HL-60 (cell line): ENCODE measurements around the gene TBC1D22A.

ENCODE experiments used
- CTCF ChIP-seq: IDR thresholded peaks from one replicate; pipeline ENCODE4 v1.5.1; 2011; ENCODE audit warnings: low read length, control low read depth, inconsistent platforms; ENCODE audit not compliant: insufficient read depth
- GABPA ChIP-seq: IDR thresholded peaks from 2 replicates; pipeline ENCODE4 v1.6.1; 2012; ENCODE audit warnings: low read depth
- POLR2AphosphoS5 ChIP-seq: IDR thresholded peaks from 2 replicates; pipeline ENCODE4 v1.6.1; 2012; ENCODE audit warnings: low read depth
- REST ChIP-seq: IDR thresholded peaks from 2 replicates; pipeline ENCODE4 v1.6.1; 2012; ENCODE audit warnings: low read depth; ENCODE audit not compliant: insufficient replicate concordance
- SPI1 ChIP-seq: IDR thresholded peaks from 2 replicates; pipeline ENCODE4 v1.6.1; 2012; ENCODE audit warnings: low read depth, mild to moderate bottlenecking, borderline replicate concordance

GRCh38 chr22:46739094-46739870 lies 23.2 kb upstream of the TBC1D22A start:
- TF ChIP-seq POLR2AphosphoS5 (no peak), REST (no peak), CTCF (peak; percentile 3), GABPA (no peak), SPI1 (no peak)
